M059J (cell line): Measurements from ENCODE around the gene MAK. TPM values are rescaled to one million over a fixed set of nuclear protein-coding genes. Genes with fewer than 3 reads are reported as not detected.
"Not testable (repeated sequence)": the region's sequence is repeated elsewhere in the genome, so short reads cannot be mapped to it uniquely, and the experiment has no call there.

Experiments used
- DNase-seq: peaks from one replicate; pipeline ENCODE4 v3.0.0-alpha.2; 2012; ENCODE audit warnings: low read depth
- total RNA-seq: library from RNA; depleted of rRNA; stranded (reverse); fragments of >200 nt; shearing (Covaris generic); gene quantifications from 2 replicates; pipeline ENCODE4 v1.2.3, GENCODE V29; 2014; rRNA removed

Gene MAK, protein sequence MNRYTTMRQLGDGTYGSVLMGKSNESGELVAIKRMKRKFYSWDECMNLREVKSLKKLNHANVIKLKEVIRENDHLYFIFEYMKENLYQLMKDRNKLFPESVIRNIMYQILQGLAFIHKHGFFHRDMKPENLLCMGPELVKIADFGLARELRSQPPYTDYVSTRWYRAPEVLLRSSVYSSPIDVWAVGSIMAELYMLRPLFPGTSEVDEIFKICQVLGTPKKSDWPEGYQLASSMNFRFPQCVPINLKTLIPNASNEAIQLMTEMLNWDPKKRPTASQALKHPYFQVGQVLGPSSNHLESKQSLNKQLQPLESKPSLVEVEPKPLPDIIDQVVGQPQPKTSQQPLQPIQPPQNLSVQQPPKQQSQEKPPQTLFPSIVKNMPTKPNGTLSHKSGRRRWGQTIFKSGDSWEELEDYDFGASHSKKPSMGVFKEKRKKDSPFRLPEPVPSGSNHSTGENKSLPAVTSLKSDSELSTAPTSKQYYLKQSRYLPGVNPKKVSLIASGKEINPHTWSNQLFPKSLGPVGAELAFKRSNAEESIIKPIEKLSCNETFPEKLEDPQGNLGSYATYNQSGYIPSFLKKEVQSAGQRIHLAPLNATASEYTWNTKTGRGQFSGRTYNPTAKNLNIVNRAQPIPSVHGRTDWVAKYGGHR
- total RNA-seq = 0.20 and 0.44 TPM in 2 replicates

DNA sequence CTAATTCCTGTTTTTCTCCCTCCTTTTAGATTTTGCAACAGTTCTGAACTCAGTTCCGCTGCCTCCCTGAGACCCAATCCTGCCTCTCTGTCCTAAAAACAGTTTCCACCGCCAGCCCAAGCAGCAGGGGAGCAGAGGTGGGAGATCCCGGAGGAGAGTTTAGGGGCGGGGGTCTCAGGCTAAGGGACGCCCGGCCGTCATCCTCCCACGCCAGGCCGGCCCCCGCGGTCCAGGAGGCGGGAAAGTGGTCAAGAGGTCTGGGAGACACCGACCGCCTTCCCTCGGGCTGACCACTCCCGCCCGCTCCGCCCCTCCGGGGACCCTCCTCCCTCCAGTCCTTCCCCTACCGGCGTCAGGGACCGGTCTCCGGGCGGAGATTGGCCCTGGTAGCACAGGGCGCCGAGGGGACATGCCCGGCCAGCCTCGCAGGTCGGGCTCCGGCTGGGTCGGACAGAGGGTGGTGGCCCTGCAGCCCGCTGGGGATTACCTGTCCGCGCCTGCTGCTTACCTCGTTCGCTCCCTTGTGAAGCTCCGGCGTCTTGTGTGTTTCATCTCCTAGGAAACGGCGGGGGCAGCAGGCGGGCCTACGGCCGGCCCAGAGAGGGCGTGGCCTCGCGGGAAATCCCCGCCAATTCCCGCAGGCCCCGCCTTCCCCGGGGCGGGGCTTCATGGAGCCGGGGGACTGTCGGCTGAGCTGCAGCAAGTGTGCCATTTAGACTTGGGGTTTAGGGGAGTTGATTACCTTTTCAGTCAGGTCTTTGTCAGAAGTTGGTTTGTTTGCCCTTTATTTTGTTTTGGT is at the start of gene MAK:
TSS of gene MAK (minus strand) at position 545 of the 799 bp plus-strand sequence. CDS start 7,891 bp downstream, outside the sequence.
- peak; percentile 94 for DNase-seq

- peak; percentile 51 for DNase-seq
These were observed 48.6 kb upstream of the MAK start, which contains the start of gene SYCP2L for GRCh38 chr6:10886691-10887502. TSS of gene SYCP2L (plus strand) at chr6:10887052. CDS start at chr6:10887127, 75 bp downstream.

- DNase-seq = not testable (repeated sequence)
These were observed 48.0 kb upstream of the MAK start for GRCh38 chr6:10886365-10886690.

DNA sequence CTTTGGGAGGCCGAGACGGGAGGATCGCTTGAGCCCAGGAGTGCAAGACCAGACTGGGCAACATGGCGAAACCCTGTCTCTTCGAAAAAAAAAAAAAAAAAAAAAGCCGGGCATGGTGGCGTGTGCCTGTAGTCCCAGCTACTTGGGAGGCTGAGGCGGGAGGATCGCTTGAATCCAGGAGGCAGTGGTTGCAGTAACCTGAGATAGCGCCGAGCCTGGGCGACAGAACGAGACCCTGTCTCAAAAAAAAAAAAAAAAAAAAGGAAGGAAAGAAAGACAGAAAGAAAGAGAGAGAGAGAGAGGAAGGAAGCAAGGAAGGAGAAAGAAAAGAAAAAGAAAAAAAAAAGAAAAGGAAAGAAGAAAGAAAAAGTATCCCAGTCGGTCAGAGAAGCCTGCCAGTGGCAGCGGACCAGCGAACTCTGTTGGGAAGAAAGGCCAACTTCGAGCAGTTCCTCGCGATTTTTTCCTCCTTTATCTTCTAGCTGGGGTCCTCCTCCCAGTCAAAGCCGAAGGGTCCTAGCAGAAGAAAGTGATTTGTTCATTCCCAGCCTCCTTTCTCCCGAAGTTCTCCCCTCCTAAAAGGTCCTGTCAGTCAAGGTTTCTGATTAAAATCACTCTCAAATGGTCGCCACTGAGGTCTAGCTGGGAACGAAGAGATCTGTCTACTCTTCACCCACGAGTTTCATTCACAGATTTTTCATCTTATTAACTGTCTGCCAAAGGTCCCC is 46.1 kb upstream of the MAK start:
- no peak for DNase-seq

GRCh38 chr6:10883312-10884244 is 45.2 kb upstream of the MAK start:
- no peak for DNase-seq

GRCh38 chr6:10882657-10883171 is 44.4 kb upstream of the MAK start:
- DNase-seq = no peak

DNA sequence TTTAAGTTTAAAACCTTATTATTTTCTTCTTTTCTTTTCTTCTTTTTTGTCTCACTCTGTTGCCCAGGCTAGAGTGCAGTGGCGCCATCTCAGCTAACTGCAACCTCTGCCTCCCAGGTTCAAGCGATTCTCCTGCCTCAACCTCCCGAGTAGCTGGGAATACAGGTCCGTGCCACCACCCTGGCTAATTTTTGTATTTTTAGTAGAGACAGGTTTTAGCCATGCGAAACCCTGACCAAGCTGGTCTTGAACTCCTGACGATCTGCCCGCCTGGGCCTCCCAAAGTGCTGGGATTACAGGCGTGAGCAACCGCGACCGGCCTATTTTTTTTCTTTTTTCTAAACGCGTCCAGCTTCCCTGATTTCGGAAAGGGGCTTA is 43.9 kb upstream of the MAK start:
- DNase-seq = not testable (repeated sequence)

- peak; percentile 36 for DNase-seq
These were observed 42.0 kb upstream of the MAK start for GRCh38 chr6:10880366-10880765.

DNA sequence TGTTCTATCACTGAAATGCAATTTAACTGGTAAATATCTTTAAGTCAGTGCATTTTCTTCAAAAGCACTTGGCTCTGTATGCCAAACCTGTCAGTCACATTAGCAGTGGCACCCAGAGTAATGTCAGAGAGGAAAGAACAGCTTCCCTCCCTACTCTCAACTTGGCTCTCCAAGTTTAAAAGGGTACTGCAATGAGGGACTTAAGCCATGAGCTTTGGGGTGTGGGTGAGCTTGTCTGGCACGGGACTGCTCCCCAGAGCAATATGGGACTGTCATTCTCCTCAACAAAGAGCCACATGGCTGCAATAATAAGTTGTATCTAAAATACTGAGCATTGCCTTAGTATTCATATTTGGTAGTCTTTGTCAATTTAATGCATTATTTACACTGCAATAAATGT is 39.5 kb upstream of the MAK start:
- no peak for DNase-seq

DNA sequence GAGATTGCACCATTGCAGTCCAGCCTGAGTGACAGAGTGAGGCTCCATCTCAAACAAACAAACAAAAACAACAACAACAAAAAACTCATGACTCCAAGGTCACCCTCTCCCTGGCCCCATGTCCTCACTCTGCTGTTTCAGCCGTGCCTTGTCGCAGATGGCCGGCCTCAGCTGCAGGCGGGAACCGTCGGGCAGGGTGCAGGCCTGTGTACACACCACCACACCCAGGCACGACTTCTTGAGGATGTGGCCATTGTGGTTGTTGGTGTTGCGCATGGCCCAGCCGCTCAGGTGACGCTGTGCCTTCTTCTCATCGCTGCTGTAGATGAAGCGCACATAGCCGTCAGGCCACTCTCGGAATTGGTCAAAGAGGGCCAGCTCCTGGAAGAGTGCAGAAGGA is 38.7 kb upstream of the MAK start:
- no peak for DNase-seq

DNA sequence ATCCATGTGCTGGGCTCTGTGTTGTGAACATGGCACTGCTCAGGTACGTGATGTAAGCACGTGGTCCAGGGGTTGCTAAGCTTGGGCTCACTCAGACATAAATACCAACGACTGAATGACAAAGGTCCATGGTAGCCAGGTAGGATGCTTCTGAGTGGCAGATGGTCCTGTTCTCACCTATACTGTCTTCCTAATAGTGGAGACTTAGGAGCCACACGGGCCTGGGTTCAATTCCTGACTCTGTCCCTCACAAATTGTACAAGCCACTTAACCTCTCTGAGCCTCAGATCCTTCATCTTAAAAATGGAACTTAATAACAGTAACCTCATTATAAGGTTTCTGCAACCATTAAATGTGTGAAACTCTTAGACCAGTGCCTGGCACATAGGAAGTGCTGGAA is 36.7 kb upstream of the MAK start:
- no peak for DNase-seq

GRCh38 chr6:10874207-10874606 is 35.9 kb upstream of the MAK start:
- DNase-seq = no peak

DNA sequence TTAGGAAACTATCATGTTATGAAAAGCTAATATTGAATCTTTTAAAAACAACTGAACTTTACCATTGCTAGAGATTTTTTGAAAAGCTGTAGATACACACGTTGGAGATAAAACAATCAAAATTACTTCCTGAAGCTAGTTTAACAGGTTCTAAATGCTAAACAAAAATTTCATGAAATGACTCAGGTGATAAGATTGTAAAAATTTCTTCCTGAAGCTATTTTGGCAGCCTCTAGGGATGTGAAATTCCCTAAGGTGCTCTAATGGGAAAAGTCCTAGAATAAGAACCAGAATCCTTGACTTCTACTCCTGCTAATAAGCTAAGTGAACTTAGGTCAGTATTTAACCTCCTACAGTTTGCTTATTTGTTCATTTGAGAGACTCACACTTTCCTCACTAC is 35.0 kb upstream of the MAK start:
- DNase-seq = peak; percentile 53

DNA sequence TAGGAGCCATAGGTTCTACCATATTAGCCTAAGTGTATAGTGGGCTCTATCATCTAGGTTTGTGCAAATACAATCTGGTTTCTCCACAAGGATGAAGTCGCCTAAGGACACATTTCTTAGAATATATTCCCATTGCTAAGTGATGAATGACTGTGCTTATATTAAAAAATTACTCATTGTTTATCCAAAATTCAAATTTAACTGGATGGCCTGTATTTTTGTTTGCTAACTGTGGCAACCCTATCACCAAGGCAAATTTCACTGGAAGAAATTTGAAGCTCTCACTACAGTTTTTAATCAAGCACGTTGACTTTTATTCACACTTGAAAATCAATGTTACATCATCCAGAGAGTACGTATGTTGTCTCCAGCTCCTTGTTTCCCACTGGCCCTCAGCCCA is 29.6 kb upstream of the MAK start:
- DNase-seq = peak; percentile 34

GRCh38 chr6:10866709-10867108 is 28.4 kb upstream of the MAK start:
- not testable (repeated sequence) for DNase-seq

DNA sequence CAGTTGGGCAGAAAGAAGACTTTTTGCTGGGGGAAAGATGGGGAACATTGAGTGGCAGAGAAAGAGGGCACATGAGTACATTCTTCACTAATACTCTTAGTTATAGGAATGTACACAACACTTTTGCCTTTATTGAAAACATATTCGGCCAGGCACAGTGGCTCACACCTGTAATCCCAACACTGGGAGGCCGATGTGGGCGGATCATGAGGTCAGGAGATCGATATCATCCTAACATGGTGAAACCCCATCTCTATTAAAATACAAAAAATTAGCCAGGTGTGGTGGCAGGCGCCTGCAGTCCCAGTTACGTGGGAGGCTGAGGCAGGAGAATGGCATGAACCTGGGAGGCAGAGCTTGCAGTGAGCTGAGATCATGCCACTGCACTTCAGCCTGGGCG is 24.7 kb upstream of the MAK start:
- DNase-seq = not testable (repeated sequence)

DNA sequence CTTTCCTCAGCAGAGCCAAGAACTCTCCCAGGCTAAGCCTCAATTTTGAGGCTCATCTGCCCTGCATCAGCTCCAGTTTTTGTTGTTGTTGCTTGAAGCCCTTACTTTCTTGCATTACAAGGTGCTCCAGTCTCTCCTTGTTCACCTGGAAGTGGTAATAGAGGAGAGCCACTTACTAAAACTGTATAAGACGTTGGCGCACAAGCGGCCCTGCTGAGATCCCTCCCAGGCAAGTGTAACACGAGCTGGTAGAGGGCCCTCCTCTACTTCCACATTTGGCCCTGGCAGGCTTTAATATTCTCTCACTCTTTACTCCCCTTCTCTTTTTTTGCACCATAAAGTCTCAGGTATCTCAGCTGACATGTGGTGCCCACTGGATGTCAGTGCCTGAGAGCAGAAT is 24.0 kb upstream of the MAK start:
- DNase-seq = no peak

DNA sequence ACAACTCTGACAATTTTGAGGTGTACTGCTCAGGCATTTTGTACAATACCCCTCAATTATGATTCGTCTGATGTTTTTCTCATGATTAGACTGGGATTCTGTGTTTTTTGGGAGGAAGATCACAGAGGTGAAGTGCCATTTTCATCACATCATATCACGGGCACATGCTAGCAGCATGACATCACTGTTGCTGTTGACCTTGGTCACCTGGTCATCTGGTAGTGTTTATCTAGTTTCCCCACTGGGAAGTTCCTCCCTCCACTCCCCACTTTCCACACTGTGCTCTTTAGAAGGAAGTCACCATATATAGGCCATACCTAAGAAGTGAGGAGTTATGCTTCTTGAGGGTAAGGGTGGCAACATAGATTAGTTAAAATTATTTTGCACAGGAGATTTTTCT is 22.7 kb upstream of the MAK start:
- DNase-seq = peak; percentile 70

DNA sequence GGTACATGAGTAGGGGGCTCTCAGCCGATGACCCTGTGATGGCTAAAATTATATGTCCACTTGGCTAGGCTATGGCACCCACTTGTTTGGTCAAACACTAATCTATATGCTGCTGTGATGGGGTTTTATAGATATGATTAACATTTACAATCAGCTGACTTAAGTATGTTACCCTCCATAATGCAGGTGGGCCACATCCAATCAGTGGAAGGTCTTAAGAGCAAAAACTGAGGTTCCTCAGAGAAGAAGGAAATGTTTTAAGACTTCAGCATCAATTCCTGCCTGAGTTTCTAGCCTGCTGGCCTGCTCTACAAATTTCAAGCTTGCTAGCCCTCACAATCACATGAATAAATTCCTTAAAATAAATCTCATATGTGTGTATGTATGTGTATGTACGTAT is 18.9 kb upstream of the MAK start:
- DNase-seq = no peak
